HFF-Myc (cell line): ENCODE data around the gene ATP2B2.
"Not testable (repeated sequence)": the region's sequence is repeated elsewhere in the genome, so short reads cannot be mapped to it uniquely, and the experiment has no call there.

Source experiments
- DNase-seq: peaks from one replicate; pipeline ENCODE4 v3.0.0-alpha.2; 2011; ENCODE audit warnings: low read depth; ENCODE audit errors: extremely low read depth
- H3K4me3 ChIP-seq: replicated peaks from 2 replicates; pipeline ENCODE4 v1.5.1; 2011; ENCODE audit warnings: low read depth, mild to moderate bottlenecking, control low read depth, low read length
- TF ChIP-seq, protein P1 (sequence below): IDR thresholded peaks from 2 replicates; pipeline ENCODE4 v1.5.1; 2012; ENCODE audit warnings: mild to moderate bottlenecking, low read depth, low read length, control low read depth; ENCODE audit errors: missing control alignments

The ATP2B2 gene

DNA sequence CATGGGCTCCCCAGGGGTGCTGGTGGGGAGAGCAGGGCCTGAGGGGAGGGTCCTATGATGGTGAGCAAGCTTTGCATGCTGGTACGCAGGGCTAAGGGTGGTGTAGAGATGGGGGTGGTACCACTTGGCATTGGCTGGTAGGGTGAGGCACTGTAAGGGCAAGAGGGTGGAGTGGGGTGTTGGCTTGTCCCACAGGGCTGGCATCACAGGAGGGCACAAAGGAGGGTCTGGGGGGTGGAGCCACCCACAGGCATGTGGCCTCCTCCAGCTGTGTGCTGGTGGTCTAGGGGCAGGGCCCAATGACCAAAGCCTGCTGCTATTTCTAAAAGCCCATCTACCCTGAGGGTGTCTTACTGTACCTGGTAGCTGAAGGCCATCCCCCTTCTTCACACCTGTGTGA is 119.3 kb downstream of the ATP2B2 start:
- TF ChIP-seq, protein P1, sequence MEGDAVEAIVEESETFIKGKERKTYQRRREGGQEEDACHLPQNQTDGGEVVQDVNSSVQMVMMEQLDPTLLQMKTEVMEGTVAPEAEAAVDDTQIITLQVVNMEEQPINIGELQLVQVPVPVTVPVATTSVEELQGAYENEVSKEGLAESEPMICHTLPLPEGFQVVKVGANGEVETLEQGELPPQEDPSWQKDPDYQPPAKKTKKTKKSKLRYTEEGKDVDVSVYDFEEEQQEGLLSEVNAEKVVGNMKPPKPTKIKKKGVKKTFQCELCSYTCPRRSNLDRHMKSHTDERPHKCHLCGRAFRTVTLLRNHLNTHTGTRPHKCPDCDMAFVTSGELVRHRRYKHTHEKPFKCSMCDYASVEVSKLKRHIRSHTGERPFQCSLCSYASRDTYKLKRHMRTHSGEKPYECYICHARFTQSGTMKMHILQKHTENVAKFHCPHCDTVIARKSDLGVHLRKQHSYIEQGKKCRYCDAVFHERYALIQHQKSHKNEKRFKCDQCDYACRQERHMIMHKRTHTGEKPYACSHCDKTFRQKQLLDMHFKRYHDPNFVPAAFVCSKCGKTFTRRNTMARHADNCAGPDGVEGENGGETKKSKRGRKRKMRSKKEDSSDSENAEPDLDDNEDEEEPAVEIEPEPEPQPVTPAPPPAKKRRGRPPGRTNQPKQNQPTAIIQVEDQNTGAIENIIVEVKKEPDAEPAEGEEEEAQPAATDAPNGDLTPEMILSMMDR, result no peak
- no peak overlapping the region for H3K4me3 ChIP-seq
- DNase-seq, result no peak

DNA sequence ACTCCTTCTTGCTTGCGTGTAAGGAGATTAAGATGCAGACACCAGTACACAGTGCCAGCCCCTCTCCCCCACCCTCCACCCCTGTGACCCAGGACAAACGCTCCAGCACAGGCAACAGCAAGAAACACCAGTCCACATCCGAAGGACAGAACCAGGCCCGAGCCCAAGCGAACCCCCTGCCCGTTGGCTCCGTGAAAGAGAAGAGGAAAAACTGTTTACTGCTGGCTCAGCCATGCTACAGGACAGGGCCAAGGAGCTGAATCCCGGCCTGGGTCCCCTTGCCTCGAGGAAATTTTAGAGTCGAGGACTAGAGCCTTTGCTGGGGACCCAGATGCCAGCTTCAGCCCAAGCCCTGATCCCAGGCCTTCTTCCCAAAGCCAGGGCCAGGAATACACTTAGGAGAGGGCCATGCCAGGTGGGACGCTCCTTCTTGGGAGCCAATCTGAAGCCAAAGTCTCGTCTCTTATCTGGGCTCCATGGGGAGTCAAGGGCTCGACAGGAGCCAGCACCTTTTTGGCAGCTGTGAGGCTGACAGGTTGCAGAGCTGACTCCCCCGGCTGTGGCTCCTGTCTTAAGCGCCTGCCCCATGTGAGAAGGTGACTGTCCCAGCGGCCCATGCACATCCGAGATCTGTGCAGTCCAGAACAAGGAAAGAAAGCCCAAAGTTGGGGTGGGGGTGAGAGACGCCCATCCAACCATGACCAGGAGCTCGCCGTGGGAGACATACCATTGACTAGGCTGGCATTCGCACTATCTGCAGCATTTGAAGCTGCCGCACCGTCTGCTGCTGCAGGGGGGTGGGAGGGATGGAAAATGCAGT is 120.6 kb downstream of the ATP2B2 start:
- H3K4me3 ChIP-seq, result no peak overlapping the region
- TF ChIP-seq, protein P1, result no peak
- DNase-seq, result no peak

DNA sequence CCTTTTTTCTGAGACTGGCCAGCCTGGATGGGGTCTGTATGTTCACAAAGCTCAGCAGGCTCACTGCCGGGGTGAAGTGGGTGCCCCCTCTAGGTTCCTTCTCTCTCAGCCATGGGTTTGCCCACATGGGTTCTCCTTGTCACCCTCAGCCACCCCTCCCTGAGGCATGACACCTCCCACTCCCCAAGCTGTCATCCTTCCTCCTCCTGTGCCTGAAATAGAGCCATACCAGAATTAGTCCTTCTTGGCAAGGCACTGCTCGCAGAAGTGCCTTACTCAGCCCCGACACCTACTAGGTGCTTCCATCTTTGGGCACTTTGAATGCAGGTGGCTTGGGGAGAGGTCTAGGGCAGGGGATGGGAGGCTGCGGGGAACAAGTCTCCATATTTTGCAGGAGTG is 121.5 kb downstream of the ATP2B2 start:
- DNase-seq, result no peak
- TF ChIP-seq, protein P1, result no peak
- H3K4me3 ChIP-seq, result no peak overlapping the region

DNA sequence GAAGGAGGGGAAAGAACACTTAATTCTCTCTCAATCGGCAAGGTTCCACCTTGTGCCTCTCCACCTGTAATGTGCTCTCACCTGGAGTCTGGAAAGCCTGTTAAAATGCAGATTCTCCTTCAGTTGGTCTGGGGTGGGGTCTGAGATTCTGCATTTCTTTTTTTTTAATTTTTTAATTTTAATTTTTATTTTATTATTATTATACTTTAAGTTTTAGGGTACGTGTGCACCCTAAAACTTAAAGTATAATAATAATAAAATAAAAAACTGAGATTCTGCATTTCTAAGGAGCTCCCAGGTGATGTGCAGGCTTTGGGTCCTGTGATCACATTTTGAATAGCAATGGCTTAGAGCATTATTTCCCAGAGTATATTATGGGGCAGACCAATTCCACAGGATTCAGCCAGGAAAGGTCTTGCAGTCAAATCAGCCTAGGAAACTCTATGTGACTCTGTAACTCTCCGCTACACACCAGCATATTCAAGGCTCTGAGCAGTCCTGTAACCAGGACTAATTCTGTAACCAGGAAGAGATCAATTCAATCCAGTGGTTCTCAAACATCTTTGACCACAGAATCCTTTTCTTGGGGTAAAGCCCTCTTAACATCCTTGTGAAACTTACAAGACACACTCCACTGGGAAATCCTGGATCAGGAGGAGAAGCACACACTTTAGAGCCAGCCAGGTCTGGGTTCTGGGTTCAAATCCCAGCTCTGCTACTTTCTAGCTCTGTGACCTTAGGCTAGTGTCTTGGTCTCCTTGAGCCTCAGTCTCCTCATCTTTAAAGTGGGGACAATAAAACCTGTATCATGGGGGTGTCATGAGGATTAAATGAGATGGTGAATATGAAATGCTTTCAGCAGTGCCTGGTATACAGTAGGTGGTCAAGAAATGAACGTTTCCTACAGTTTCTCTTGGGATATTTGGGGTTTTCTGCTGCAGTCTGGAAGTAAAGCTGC is 122.2 kb downstream of the ATP2B2 start:
- no peak for DNase-seq
- TF ChIP-seq, protein P1, result no peak
- H3K4me3 ChIP-seq, result no peak overlapping the region

DNA sequence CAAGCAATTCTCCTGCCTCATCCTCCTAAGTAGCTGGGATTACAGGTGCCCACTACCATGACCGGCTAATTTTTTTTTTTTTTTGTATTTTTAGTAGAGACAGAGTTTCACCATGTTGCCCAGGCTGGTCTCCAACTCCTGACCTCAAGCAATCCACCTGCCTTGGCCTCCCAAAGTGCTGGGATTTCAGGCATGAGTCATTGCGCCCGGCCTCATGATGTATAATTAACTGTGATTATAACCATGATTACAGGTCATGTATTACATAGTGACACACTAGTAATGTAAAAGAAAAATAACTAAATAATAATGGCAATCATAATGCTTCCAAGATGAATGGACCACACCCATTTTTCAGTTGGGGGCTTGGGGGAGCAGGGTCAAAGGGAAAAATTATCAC is 122.9 kb downstream of the ATP2B2 start:
- not testable (repeated sequence) for DNase-seq, H3K4me3 ChIP-seq

DNA sequence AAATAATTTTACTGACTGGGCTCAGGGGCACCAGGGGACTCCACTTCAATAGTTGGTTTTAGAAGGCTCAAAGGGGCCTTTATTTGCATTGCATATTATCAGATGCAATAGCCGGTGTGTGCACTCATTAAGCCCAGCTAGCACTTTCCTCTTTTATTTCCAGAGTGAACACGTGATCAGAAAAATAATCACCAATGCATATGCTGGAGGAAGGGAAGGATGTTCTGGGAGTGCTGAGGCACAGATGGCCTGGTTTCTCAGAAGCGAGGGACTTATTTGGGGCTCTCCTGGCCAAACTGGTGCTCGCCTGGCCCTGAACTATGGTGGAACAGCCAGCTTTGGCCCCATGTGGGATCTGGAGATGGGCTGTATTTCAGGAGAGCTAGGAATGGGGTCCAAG is 124.0 kb downstream of the ATP2B2 start:
- no peak overlapping the region for H3K4me3 ChIP-seq
- no peak for DNase-seq
- TF ChIP-seq, protein P1, result no peak

DNA sequence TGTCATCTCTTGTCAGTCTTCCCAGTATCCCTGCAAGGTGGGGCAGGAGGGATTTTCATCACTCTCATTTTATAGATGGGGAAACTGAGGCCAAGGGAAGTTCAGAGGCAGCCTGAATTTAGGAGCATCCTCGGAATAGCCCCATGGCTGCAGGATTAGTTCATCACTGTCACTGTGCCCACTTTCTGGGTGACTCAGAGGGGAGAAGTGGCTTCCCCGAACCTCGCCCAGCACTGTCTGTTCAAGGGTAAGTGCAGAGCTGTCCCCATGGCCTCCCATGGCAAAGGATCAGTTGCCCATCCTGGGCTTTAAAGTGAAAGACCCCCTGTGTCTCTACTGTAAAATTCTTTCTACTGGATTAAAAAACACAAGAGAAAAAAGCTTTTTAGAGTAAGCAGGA is 124.5 kb downstream of the ATP2B2 start:
- DNase-seq, result no peak
- TF ChIP-seq, protein P1, result no peak
- no peak overlapping the region for H3K4me3 ChIP-seq
